ENCODE data around the gene ARHGAP25.

ARHGAP25 gene

DNA sequence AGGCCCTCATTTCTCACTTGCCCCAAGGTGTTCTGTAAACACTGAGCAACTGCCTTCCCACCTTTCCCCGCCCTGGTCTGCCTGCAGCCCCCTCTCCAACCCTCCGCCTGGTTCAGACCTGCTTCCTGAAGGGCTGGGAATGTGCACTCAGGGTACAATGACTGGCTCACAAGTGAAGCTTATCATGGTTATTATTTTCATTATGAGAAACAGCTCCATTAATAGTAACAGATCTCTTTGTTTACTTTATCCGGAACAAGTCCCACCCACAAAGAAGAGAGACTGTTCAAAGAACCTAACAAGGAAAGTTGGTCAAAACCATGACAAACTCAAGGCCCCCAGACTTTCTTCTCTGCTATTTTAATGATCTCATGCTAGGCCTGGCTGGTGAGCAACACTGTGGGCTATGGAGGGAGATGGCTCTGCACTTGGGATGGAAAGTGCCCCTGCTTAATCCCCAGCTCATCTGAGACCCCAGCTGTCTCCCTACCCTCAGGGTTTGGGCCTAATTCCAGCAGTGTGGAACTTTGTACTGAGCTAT lies 36.7 kb downstream of the ARHGAP25 start:
- H3K4me3 ChIP-seq (ENCODE audit: low read length) = no peak overlapping the region
- TF ChIP-seq ZNF274 (IDR thresholded peaks at IDR 0.05; ENCODE audit: low read depth, low read length) = no peak

DNA sequence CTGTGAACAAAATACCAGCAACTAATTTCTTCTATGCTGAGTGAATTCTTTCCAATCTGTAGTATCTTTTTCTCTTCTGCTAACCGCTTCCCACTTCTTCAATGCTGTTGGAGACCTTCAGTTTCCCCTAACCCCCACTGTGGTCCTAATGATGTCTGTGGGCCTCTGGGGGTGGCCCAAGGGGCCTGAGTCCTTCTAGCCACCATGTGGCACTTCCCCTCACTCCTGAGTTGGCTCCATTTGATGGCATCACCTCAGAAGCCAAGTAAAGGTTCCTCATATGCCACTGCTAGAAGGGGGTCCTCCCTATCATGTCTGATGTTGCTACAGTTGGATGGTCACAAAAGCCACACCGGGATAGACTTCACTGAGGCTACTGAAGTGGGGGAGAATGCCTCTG lies 37.5 kb downstream of the ARHGAP25 start:
- no peak overlapping the region for H3K4me3 ChIP-seq (ENCODE audit: low read length)
- TF ChIP-seq ZNF274 (IDR thresholded peaks at IDR 0.05; ENCODE audit: low read depth, low read length) = no peak

DNA sequence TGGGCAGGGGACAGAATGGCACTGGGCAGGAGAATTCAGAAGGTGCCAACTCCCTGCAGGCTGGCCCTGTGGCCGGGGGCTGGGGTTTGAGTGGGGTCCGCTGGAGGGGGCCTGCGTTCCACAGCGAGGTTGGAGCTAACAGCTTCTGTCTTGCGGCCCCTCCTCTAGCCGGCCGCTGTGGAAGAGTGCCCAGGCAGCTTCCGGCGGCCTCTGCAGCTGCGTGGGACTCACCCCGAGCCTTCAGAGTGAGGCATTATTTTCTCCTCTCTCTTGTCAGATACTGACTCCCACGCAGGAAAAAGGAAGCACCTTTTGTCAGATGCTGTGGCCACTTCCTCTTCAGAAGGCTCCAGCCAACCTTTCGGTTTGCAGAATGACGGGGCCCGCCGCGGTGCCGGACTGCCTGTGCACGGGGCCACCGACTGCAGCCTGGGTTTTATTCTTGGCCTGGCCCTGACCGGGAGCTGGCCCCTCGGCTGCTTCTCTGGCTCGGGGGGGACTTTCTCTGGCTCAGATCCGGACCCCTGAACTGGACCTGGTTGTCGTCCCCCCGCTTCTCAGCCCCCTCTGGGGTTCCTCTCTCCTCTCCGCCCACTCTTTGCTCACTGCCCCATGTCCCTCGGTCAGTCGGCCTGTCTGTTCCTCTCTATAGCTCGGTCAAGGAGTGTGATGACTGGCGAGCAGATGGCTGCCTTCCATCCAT lies 40.1 kb downstream of the ARHGAP25 start:
- H3K4me3 ChIP-seq (ENCODE audit: low read length) = peak overlapping the region; percentile 19; the same call in 1 of the 2 replicates
- TF ChIP-seq ZNF274 (IDR thresholded peaks at IDR 0.05; ENCODE audit: low read depth, low read length) = no peak

DNA sequence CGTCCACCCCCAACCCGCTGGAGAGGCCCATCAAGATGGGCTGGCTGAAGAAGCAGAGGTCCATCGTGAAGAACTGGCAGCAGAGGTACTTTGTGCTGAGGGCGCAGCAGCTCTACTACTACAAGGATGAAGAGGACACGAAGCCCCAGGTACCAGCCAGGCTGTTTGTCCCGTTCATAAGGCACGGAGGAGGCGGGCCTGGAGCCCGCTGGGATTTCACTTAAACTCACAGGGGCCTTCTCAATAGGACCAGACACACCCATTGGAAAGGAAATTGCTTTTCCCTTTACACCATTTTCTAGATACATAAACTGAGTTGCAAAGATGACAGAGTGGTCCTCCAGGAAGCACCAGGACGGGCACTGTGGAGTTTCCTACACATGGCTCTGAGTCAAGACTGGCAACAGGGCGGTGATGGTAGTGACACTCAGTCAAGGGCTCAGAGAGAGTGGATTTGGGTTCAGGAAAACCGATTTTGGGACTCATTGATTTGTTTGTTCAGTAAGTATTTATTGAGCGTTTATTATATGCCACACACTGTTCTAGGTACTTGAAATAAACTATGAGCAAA lies 40.7 kb downstream of the ARHGAP25 start:
- TF ChIP-seq ZNF274 (IDR thresholded peaks at IDR 0.05; ENCODE audit: low read depth, low read length) = no peak
- H3K4me3 ChIP-seq (ENCODE audit: low read length) = peak overlapping the region; percentile 19; the same call in 1 of the 2 replicates

DNA sequence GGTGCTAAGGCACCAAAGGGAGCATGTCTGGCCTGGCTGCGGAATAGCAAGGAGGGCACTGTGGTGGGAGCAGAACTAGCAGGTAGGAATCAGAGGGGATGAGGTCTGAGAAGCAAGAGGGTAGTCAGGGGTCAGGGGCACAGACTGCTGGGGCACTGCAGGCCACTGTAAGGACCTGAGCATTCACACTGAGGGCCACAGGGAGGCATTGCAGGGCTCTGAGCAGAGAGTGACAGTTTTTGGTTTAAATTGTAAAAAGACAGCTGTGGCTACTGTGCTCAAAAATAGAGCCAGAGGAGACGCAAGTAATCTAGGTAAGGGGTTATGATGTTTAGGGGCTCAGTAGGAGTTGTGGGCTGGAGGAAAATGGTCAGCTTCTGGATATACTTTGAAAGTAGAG lies 41.5 kb downstream of the ARHGAP25 start:
- TF ChIP-seq ZNF274 (IDR thresholded peaks at IDR 0.05; ENCODE audit: low read depth, low read length) = no peak
- no peak overlapping the region for H3K4me3 ChIP-seq (ENCODE audit: low read length)

DNA sequence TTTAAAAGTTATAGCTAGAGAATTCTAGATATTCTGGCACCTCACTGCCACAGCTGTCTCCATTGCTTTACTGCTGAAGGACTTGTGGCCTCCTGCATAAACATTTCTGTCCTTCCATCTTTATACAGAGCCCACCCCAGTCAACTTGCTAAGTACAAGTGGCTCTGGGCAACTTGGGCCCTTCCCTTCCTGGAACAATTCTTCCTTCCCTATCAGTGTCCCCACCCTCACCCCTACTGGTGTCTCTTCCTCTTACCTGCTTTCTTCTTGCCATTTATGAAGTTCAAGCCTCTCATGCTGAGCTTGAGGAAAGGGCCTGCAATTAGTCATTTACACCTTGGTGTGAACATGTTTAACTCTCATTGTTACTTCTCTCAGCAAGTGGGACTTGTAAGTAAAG lies 45.0 kb downstream of the ARHGAP25 start:
- TF ChIP-seq ZNF274 (IDR thresholded peaks at IDR 0.05; ENCODE audit: low read depth, low read length) = no peak
- H3K4me3 ChIP-seq (ENCODE audit: low read length) = no peak overlapping the region

DNA sequence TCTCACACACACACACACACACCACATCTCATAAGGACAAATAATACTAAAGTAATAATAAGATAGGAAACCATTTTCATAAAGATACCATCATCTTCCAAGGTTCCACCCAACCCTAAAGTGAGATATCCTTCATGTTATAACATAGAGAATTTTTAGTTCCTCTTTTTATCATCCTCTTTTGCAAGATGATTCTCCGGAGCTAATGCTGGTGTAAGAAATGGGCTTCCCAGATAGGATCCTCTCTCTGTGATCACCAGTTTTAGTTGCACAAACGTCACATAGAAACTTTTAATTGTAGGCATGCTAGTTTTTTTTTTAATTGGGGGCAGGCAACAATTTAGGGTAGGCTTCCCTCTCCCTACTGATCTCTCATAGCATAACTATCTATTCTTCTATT lies 49.6 kb downstream of the ARHGAP25 start:
- no peak overlapping the region for H3K4me3 ChIP-seq (ENCODE audit: low read length)
- no peak for TF ChIP-seq ZNF274 (IDR thresholded peaks at IDR 0.05; ENCODE audit: low read depth, low read length)

DNA sequence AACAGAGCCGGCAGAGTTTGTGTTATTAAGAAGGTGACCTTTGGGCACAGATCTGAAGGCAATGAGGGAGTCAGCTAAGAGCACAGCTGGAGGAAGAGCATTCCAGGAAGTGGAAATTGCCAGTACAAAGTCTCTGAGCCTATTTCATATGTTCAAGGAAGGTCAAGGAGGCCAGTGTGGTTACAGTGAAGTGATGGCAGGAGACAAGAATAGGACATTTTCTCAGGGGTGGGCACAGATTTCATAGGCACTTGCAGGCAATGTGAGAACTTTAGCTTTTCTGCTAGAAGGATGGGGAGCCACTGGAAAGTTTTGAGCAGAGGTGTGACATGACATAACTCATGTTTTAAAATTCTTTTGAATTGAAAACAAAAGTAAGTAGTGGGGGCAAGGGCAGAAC lies 50.3 kb downstream of the ARHGAP25 start:
- TF ChIP-seq ZNF274 (IDR thresholded peaks at IDR 0.05; ENCODE audit: low read depth, low read length) = no peak
- no peak overlapping the region for H3K4me3 ChIP-seq (ENCODE audit: low read length)

DNA sequence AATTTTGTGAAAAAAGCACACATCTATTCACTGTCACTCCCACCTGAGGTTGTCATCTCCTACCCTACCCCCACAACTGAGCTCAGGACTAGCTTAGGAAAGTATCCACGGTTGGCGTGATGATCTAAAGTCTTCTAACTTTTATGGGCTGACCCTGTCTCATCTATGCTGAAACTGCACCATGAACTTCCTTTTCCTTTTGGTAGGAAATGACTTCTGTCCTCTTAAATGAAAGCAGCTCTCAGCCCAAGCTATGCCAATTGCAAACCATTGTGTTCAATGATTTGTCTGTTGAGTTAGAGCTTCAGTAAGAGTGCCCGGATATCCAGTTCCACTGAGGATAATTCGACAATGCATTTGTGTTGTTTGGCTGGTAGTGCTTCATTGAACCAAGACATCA lies 52.7 kb downstream of the ARHGAP25 start:
- no peak overlapping the region for H3K4me3 ChIP-seq (ENCODE audit: low read length)
- no peak for TF ChIP-seq ZNF274 (IDR thresholded peaks at IDR 0.05; ENCODE audit: low read depth, low read length)

DNA sequence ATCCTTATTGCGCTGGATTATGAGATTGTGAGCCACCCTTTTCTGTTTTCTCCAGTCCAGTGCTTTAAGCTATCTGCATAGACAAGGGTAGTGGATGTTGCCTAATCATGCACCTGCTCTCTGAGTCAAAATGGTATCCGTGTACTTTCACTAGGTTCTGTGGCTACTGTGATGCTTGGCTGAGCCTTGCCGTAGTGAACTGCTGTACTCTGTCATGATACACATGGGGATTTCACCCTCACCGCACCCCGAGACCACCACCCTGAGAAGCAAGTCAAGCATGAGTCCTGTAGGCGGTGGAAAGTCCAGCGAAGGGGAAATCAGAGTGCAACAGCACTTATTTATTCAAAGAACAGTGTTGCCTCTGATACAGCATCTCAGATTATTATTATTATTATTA lies 55.0 kb downstream of the ARHGAP25 start:
- no peak for TF ChIP-seq ZNF274 (IDR thresholded peaks at IDR 0.05; ENCODE audit: low read depth, low read length)
- H3K4me3 ChIP-seq (ENCODE audit: low read length) = no peak overlapping the region

DNA sequence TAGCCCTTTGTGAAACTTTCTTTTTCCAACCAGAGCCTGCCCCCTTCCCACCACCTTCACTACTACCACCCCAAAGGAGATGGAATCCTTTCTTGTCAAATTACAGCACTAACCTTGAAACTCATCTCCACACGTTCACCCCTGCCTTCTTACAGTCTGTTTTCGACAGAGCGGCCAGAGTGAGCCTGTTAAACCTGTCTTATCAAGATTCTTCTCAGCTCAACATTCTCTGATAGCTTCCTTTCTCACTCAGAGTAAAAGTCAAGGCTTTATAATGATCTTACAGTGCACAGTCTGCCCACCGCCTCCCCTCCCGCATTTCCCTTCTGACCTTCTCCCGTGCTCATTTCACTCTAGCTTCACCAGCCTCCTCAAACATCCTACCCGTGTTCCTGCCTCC lies 56.0 kb downstream of the ARHGAP25 start:
- H3K4me3 ChIP-seq (ENCODE audit: low read length) = no peak overlapping the region
- no peak for TF ChIP-seq ZNF274 (IDR thresholded peaks at IDR 0.05; ENCODE audit: low read depth, low read length)

DNA sequence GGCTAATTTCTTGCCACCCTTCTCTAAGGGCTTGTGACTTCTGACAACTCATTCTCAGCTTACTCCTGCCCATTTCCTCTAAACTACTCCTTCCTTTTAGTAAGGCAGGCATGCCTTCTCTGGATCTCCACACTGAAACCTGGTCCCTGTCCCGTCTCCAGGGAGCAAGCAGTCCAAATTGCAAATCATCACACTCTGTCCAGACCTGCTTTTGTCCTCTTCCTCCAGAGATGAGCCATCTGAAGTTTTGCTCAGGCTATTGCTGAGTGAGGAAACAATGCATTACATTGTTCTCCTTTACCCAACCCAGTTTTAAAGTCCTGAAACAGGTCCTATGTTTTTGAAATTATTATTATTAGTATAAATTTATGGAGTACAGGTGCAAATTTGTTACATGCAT lies 57.3 kb downstream of the ARHGAP25 start:
- TF ChIP-seq ZNF274 (IDR thresholded peaks at IDR 0.05; ENCODE audit: low read depth, low read length) = no peak
- no peak overlapping the region for H3K4me3 ChIP-seq (ENCODE audit: low read length)

DNA sequence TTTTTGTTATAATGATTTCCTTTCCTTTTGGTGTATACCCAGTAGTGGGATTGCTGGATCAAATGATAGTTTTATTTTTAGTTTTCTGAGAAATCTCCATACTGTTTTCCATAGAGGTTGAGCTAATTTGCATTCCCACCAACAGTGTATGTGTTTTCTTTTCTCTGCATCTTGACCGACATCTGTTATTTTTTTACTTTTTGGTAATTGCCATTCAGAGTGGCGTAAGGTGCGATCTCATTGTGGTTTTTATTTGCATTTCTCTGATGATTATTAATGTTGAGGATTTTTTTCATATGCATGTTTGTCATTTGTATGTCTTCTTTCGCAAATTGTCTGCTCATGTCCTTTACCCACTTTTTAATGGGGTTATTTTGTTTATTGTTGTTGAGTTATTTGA lies 58.1 kb downstream of the ARHGAP25 start:
- H3K4me3 ChIP-seq (ENCODE audit: low read length) = no peak overlapping the region
- no peak for TF ChIP-seq ZNF274 (IDR thresholded peaks at IDR 0.05; ENCODE audit: low read depth, low read length)

DNA sequence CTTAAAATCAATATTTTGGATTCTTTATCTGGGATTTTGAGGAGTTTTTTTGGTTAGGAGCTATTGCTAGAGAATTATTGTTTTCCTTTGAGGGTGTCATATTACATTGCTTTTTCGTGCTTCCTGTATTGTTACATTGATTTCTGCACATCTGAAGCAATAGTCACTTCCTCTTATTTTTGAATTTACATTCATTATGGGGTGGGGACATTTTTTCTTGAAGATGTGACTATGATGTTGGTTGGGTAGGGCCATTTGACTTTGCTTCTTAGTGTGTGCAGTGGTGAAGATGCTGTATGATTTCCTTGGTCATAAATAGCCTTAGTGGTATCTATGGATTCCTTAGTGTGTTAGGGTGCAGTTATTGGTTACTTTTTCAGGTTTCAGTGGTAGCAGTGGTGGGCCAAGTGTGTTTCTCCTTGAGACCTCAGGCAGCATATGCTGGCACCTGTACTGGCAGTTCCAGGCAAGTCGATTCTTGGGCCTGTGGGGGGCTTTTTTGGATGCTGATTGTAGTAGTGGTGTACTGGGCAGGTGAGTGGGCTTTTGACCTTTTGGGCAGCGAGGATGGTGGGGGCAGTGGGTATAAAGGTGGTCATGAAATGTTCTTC lies 61.8 kb downstream of the ARHGAP25 start:
- TF ChIP-seq ZNF274 (IDR thresholded peaks at IDR 0.05; ENCODE audit: low read depth, low read length) = no peak
- no peak overlapping the region for H3K4me3 ChIP-seq (ENCODE audit: low read length)

DNA sequence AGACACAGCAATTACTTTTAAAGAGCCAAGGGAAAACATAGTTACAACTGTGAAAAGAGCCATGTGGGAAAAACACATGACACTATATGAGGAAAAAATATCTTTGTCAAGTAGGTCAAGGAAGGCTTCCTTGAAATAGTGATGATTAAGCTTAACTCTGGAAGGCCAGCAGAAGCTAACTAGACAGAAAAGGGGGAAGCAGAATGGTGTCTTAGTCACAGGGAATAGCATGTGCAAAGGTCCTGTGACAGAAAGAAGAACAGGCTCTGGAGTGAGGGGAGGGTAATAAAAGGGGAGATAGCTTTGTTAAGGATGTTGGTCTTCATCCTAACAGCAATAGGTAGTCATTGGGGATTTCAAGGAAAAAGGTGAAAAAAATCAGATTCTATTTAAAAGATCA lies 64.0 kb downstream of the ARHGAP25 start:
- no peak for TF ChIP-seq ZNF274 (IDR thresholded peaks at IDR 0.05; ENCODE audit: low read depth, low read length)
- no peak overlapping the region for H3K4me3 ChIP-seq (ENCODE audit: low read length)

Data from GM08714 (cell line).